Lung (tissue), 12 donors: Measurements from ENCODE around the gene CEPT1. TPM values are rescaled to one million over a fixed set of nuclear protein-coding genes. Genes with fewer than 3 reads are reported as not detected.

Experiments used
- ATAC-seq: fragments of 200-7000 bp; cut with Tn5 transposase; one replicate; pipeline ENCODE4 v1.9.1; 2020; ENCODE audit warnings: moderate number of reproducible peaks; ENCODE audit not compliant: insufficient read depth, low FRiP score
- DNase-seq, 3 donors: peaks; one replicate each; pipeline ENCODE4 v3.0.0-alpha.2; 2013 to 2017
- H3K27ac ChIP-seq, 2 donors: one replicate each; pipeline ENCODE4 v1.5.1; 2013; ENCODE audit warnings: mild to moderate bottlenecking in 2 of 2, moderate library complexity in 2 of 2, control low read depth in 1 of 2, inconsistent platforms in 1 of 2, low read depth in 1 of 2, low read length in 1 of 2
- H3K27me3 ChIP-seq, 3 donors: one replicate each; pipeline ENCODE4 v1.5.1; 2013; ENCODE audit warnings: low read length in 2 of 3; ENCODE audit not compliant: control insufficient read depth in 3 of 3, insufficient read depth in 3 of 3
- H3K36me3 ChIP-seq, 4 donors: one replicate each; pipeline ENCODE4 v1.5.1; 2013; ENCODE audit warnings: low read length in 4 of 4, mild to moderate bottlenecking in 1 of 4, moderate library complexity in 1 of 4; ENCODE audit not compliant: control insufficient read depth in 4 of 4, insufficient read depth in 4 of 4
- H3K4me1 ChIP-seq, 5 donors: one replicate each; pipeline ENCODE4 v1.5.1; 2013; ENCODE audit warnings: low read length in 5 of 5, mild to moderate bottlenecking in 2 of 5, moderate library complexity in 1 of 5; ENCODE audit not compliant: control insufficient read depth in 5 of 5, insufficient read depth in 5 of 5
- H3K4me3 ChIP-seq: one replicate; pipeline ENCODE4 v1.5.1; 2013; ENCODE audit warnings: mild to moderate bottlenecking, control low read depth, moderate library complexity
- H3K9ac ChIP-seq, 2 donors: one replicate each; pipeline ENCODE4 v1.5.1; 2013; ENCODE audit warnings: low read length in 2 of 2, control low read depth in 1 of 2; ENCODE audit not compliant: insufficient read depth in 1 of 2
- H3K9me3 ChIP-seq, 4 donors: one replicate each; pipeline ENCODE4 v1.5.1; 2013; ENCODE audit warnings: low read length in 3 of 4, mild to moderate bottlenecking in 1 of 4, moderate library complexity in 1 of 4; ENCODE audit not compliant: control insufficient read depth in 4 of 4, insufficient read depth in 3 of 4
- WGBS, 2 donors: extraction: QIAGEN DNeasy Blood & Tissue Kit; methylation state at CpG; one replicate each; pipeline ENCODE4 v1.1.7; 2013; 5-methylcytosine and 5-hydroxymethylcytosine counted together
- polyA plus RNA-seq, 2 donors: library from polyadenylated mRNA; stranded (reverse); fragments of 200-250 nt; gene quantifications; one replicate each; pipeline ENCODE4 v1.2.1, GENCODE V29; 2013
- total RNA-seq, 2 donors: library from RNA; depleted of rRNA in 1 of 2; stranded (reverse); fragments of >200 nt in 1 of 2; gene quantifications; one replicate each; pipeline ENCODE4 v1.2.1, GENCODE V29; 2014 to 2021
- TF ChIP-seq, protein P1 (sequence below): IDR thresholded peaks from 2 replicates; pipeline ENCODE4 v1.5.1; 2012; ENCODE audit warnings: mild to moderate bottlenecking; ENCODE audit errors: control extremely low read depth, extremely low read depth
- donor health status: control.
- donor health status: control.
- donor health status: Bipolar disorder and iron deficiency.
- donor health status: healthy.
- donor health status: DM: yes; HTN: yes; CAD: no.

The CEPT1 gene
- total and polyA plus RNA-seq, 4 donors = 18.6 to 71.2 (median 26.2) TPM

GRCh38 chr1:111221633-111222291, 81.7 kb downstream of the CEPT1 start:
- no peaks in the 10 kb centered on the region for H3K27me3 ChIP-seq
- WGBS, 2 donors = 44 to 50% methylated on average over 5 of the region's 5 CpGs
- ATAC-seq (no peak), DNase-seq (no peak)
- no peak overlapping the region for H3K27ac ChIP-seq
- H3K9me3 ChIP-seq = no peaks in the 10 kb centered on the region
- TF ChIP-seq, protein P1, sequence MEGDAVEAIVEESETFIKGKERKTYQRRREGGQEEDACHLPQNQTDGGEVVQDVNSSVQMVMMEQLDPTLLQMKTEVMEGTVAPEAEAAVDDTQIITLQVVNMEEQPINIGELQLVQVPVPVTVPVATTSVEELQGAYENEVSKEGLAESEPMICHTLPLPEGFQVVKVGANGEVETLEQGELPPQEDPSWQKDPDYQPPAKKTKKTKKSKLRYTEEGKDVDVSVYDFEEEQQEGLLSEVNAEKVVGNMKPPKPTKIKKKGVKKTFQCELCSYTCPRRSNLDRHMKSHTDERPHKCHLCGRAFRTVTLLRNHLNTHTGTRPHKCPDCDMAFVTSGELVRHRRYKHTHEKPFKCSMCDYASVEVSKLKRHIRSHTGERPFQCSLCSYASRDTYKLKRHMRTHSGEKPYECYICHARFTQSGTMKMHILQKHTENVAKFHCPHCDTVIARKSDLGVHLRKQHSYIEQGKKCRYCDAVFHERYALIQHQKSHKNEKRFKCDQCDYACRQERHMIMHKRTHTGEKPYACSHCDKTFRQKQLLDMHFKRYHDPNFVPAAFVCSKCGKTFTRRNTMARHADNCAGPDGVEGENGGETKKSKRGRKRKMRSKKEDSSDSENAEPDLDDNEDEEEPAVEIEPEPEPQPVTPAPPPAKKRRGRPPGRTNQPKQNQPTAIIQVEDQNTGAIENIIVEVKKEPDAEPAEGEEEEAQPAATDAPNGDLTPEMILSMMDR = no peak
- H3K4me1 ChIP-seq = peaks cover 0 to 4% (median 0%) of the 10 kb centered on the region in 5 donors
- H3K36me3 ChIP-seq = no peaks in the 10 kb centered on the region
- H3K4me3 ChIP-seq = no peak overlapping the region
- no peak overlapping the region for H3K9ac ChIP-seq

DNA sequence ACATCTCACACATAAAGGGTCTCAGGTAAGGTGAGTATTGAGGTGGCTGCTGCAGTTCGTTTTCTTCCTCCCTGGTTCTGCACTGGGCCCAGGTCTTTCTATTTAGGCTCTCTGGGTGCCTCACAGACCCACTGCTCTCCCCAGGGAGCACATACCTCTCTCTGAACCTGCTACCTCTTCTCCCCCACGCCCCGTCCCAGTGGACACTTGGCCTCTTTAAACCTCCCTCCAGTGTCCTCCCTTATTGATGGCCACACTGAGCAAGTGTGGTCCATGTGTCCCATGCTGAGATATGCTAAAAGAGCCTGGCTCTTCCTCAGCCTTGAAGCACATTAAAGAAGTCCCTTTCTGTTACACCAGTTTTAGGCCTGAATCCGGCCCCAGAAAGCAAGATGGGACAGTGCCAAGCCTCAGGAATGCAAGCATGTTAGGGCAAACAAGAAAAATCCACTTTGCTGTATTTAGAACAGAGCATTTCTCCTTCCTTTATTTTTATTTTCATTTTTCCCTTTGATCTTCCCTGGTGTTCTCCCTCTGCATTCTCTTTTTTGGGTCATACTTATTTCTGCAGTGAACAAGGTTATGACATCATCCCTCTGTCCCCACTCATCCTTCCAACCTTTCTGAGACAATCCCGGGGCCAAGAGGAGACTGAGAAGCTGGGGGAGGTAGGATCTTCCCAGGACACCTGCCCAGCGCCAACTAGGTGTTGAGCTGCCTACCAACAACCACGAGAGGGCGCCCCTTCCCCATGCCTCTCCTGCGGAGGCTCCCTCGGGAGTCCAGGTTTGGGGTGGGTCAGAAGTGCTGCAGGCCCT, 82.5 kb downstream of the CEPT1 start:
- TF ChIP-seq, protein P1 = peak; percentile 70
- H3K36me3 ChIP-seq = no peaks in the 10 kb centered on the region
- no peaks in the 10 kb centered on the region for H3K9me3 ChIP-seq
- 27 to 33% methylated on average over 10 of the region's 10 CpGs for WGBS, 2 donors
- no peak overlapping the region for H3K9ac ChIP-seq
- peaks cover 0 to 6% (median 0%) of the 10 kb centered on the region in 5 donors for H3K4me1 ChIP-seq
- no peak overlapping the region for H3K4me3 ChIP-seq
- peak; percentile 43 to 48 (median 45) for DNase-seq
- H3K27ac ChIP-seq = peak overlapping the region in 1 of 2 donors; percentile 9
- no peaks in the 10 kb centered on the region for H3K27me3 ChIP-seq
- ATAC-seq = peak; percentile 87

- H3K9me3 ChIP-seq = no peaks in the 10 kb centered on the region
- WGBS, 2 donors = 85 to 87% methylated on average over 6 of the region's 6 CpGs
- H3K27me3 ChIP-seq = no peaks in the 10 kb centered on the region
- no peaks in the 10 kb centered on the region for H3K36me3 ChIP-seq
- H3K4me3 ChIP-seq = no peak overlapping the region
- DNase-seq = no peak
- no peak for ATAC-seq
- H3K9ac ChIP-seq = no peak overlapping the region
- TF ChIP-seq, protein P1 = no peak
- peaks cover 0 to 7% (median 0%) of the 10 kb centered on the region in 5 donors for H3K4me1 ChIP-seq
- no peak overlapping the region for H3K27ac ChIP-seq
Measured at GRCh38 chr1:111223126-111223685, 83.2 kb downstream of the CEPT1 start.
